Prostate gland (tissue), 2 donors: Measurements from ENCODE around the gene STRN4.

Source experiments
- CTCF ChIP-seq, 4 experiments: fragments of 200-600 bp in 2 of 4; fragments of 450-650 bp in 2 of 4; sonication (generic) in 2 of 4; IDR thresholded peaks; 1 replicate in 3 of 4; 2 replicates in 1 of 4; pipeline ENCODE4 v1.5.1; 2016 to 2019; ENCODE audit warnings: antibody characterized with exemption in 4 of 4, mild to moderate bottlenecking in 2 of 4, moderate library complexity in 2 of 4
- POLR2A ChIP-seq: fragments of 450-650 bp; IDR thresholded peaks from one replicate; pipeline ENCODE4 v1.6.1; 2016; ENCODE audit warnings: antibody characterized with exemption, mild to moderate bottlenecking

GRCh38 chr19:46724468-46724867, 21.8 kb downstream of the STRN4 start:
- TF ChIP-seq POLR2A: no peak
- TF ChIP-seq CTCF (IDR thresholded peaks at IDR 0.05): no peak
